A673 (cell line): ENCODE data around the gene STIL. TPM values are rescaled to one million over a fixed set of nuclear protein-coding genes. Genes with fewer than 3 reads are reported as not detected.
A peak's percentile ranks its signal among the peaks of the same experiment; 100 is the strongest.
"Not testable (repeated sequence)": the region's sequence is repeated elsewhere in the genome, so short reads cannot be mapped to it uniquely, and the experiment has no call there.

Experiments
- BruUV-seq: library from RNA; stranded (reverse); fragments of 400-500 nt; replicated peaks from 2 replicates; lab custom pipeline; 2021; lab: Mats Ljungman, UMichigan
- CTCF ChIA-PET: fragments of 300-600 bp; sonication (Branson Sonifier 250); formaldehyde crosslinking; loops from one replicate; lab custom pipeline; 2022; ENCODE audit warnings: antibody characterized with exemption; lab: Charles Lee
- POLR2A ChIA-PET: fragments of 300-600 bp; sonication (Branson Sonifier 250); formaldehyde crosslinking; loops from one replicate; lab custom pipeline; 2022; ENCODE audit warnings: antibody characterized with exemption; ENCODE audit not compliant: low non-redundant PET; lab: Charles Lee
- DNase-seq: peaks from one replicate; pipeline ENCODE4 v3.0.0-alpha.2; 2015; ENCODE audit warnings: low spot score
- H3K27ac ChIP-seq: fragments of 200-600 bp; sonication (generic); 2 replicates; pipeline ENCODE4 v1.5.1; 2016; ENCODE audit warnings: mixed run types, low read depth, mild to moderate bottlenecking, mixed read lengths, antibody characterized with exemption, low read length; ENCODE audit not compliant: poor library complexity, severe bottlenecking
- H3K27me3 ChIP-seq: fragments of 200-600 bp; sonication (generic); replicated peaks from 2 replicates; pipeline ENCODE4 v1.6.1; 2017; ENCODE audit warnings: mixed run types, low read depth, mild to moderate bottlenecking, mixed read lengths, antibody characterized with exemption, low read length; ENCODE audit not compliant: insufficient read depth, poor library complexity
- H3K36me3 ChIP-seq: fragments of 200-600 bp; sonication (generic); 2 replicates; pipeline ENCODE4 v1.6.1; 2016; ENCODE audit warnings: mixed run types, mild to moderate bottlenecking, mixed read lengths, antibody characterized with exemption, low read length; ENCODE audit not compliant: insufficient read depth, poor library complexity, severe bottlenecking
- H3K4me1 ChIP-seq: fragments of 200-600 bp; sonication (generic); 2 replicates; pipeline ENCODE4 v1.6.1; 2017; ENCODE audit warnings: mixed run types, mild to moderate bottlenecking, mixed read lengths, antibody characterized with exemption, low read length; ENCODE audit not compliant: insufficient read depth, poor library complexity, severe bottlenecking
- H3K4me3 ChIP-seq: fragments of 200-600 bp; sonication (generic); 2 replicates; pipeline ENCODE4 v1.5.1; 2016; ENCODE audit warnings: low read depth, mixed run types, mild to moderate bottlenecking, mixed read lengths, low read length; ENCODE audit not compliant: poor library complexity, severe bottlenecking
- H3K9me3 ChIP-seq: fragments of 200-600 bp; sonication (generic); 2 replicates; pipeline ENCODE4 v1.6.1; 2016; ENCODE audit warnings: mixed run types, low read depth, mild to moderate bottlenecking, mixed read lengths, antibody characterized with exemption, low read length; ENCODE audit not compliant: poor library complexity, severe bottlenecking
- EZH2 ChIP-seq: fragments of 200-600 bp; sonication (generic); IDR thresholded peaks from 2 replicates; pipeline ENCODE4 v1.6.1; 2017; ENCODE audit warnings: borderline replicate concordance, low read depth, mild to moderate bottlenecking, mixed read lengths, antibody characterized with exemption, low read length; ENCODE audit not compliant: poor library complexity, severe bottlenecking
- intact Hi-C: fragments of 100-400 bp; cut with micrococcal nuclease; formaldehyde crosslinking; loops from one replicate; pipeline ENCODE4 v1.10.0; 2022; ENCODE audit not compliant: unreplicated experiment
- total RNA-seq: library from RNA; stranded (reverse); gene quantifications from 2 replicates; pipeline ENCODE4 v1.2.3, GENCODE V29; 2021
- TF ChIP-seq, protein P1 (sequence below): fragments of 300-800, 200-600 bp; sonication (generic); conservative IDR thresholded peaks from 2 replicates; pipeline ENCODE4 v1.5.1; 2017; ENCODE audit warnings: low read depth, mild to moderate bottlenecking, antibody characterized with exemption, low read length, moderate library complexity, mixed read lengths

Gene STIL
- total RNA-seq, 1 experiment from 2014 or later = 43.4 TPM

DNA sequence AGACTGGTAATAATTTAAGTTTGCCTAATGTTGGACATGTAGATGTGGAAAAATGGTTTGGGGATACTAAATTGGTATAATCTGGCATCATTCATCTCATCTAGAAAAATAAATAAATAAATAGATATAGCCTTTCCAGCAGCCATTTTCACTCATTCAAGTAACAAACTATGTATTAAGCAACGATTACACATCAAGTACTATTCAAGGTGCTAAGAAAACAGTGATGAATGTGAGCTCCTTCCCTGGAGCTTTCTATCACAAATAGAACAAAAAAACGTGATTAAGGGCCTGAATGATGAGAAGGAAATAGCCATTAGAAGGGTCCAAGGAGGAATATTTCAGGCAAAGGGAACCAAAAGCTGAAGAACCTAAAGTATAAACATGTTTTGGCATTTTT is 37.1 kb downstream of the STIL start:
- BruUV-seq = no TSS peak
- Histone ChIP-seq H3K36me3 (peaks cover 57% of the 10 kb centered on the region), H3K4me1 (no peaks in the 10 kb centered on the region), H3K9me3 (no peaks in the 10 kb centered on the region), H3K27me3 (no peaks in the 10 kb centered on the region), H3K27ac (no peak overlapping the region), H3K4me3 (no peak overlapping the region)
- intact Hi-C loops = no loop called here
- TF ChIP-seq, protein P1, sequence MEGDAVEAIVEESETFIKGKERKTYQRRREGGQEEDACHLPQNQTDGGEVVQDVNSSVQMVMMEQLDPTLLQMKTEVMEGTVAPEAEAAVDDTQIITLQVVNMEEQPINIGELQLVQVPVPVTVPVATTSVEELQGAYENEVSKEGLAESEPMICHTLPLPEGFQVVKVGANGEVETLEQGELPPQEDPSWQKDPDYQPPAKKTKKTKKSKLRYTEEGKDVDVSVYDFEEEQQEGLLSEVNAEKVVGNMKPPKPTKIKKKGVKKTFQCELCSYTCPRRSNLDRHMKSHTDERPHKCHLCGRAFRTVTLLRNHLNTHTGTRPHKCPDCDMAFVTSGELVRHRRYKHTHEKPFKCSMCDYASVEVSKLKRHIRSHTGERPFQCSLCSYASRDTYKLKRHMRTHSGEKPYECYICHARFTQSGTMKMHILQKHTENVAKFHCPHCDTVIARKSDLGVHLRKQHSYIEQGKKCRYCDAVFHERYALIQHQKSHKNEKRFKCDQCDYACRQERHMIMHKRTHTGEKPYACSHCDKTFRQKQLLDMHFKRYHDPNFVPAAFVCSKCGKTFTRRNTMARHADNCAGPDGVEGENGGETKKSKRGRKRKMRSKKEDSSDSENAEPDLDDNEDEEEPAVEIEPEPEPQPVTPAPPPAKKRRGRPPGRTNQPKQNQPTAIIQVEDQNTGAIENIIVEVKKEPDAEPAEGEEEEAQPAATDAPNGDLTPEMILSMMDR = no peak
- no peak for TF ChIP-seq EZH2
- DNase-seq = no peak
- POLR2A ChIA-PET = no interaction called here
- CTCF ChIA-PET = no interaction called here

GRCh38 chr1:47275811-47276210 is 38.1 kb downstream of the STIL start:
- not testable (repeated sequence) for H3K27ac ChIP-seq

DNA sequence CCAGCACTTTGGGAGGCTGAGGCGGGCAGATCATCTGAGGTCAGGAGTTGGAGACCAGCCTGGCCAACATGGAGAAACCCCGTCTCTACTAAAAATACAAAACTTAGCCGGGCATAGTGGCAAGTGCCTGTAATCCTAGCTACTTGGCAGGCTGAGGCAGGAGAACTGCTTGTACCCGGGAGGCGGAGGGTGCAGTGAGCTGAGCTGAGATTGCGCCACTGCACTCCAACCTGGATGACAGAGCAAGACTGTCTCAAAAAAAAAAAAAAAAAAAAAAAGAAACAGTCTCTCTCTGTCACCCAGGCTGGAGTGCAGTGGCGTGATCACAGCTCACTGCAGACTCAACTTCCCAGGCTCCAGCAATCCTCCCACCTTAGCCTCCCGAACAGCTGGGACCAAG is 48.4 kb downstream of the STIL start:
- H3K27me3 ChIP-seq, H3K4me1 ChIP-seq, intact Hi-C loops, CTCF ChIA-PET, H3K4me3 ChIP-seq, H3K9me3 ChIP-seq, H3K27ac ChIP-seq, BruUV-seq, DNase-seq, POLR2A ChIA-PET: not testable (repeated sequence)
- H3K36me3 ChIP-seq = peaks cover 63% of the 10 kb centered on the region

More at GRCh38 chr1:47275811-47276210, 38.1 kb downstream of the STIL start:
- BruUV-seq, DNase-seq, H3K9me3 ChIP-seq, H3K4me1 ChIP-seq, H3K27me3 ChIP-seq, CTCF ChIA-PET, intact Hi-C loops, H3K4me3 ChIP-seq: not testable (repeated sequence)
- H3K36me3 ChIP-seq = peaks cover 57% of the 10 kb centered on the region
- POLR2A ChIA-PET = interaction anchor here (0.6 kb wide), 1 partner anchor 38 kb away, joined by 6 read pairs; no protein-coding TSS in a partner anchor

- intact Hi-C loops = loop anchor here (1.0 to 2.0 kb wide), 2 partner anchors 70 to 84 kb away; no protein-coding TSS in a partner anchor
- BruUV-seq = no TSS peak
- Histone ChIP-seq H3K27me3 (no peaks in the 10 kb centered on the region), H3K4me1 (no peaks in the 10 kb centered on the region), H3K4me3 (no peak overlapping the region), H3K36me3 (peaks cover 60% of the 10 kb centered on the region), H3K9me3 (no peaks in the 10 kb centered on the region), H3K27ac (no peak overlapping the region)
- ChIA-PET CTCF (interaction anchor here (0.8 to 1.4 kb wide), 2 partner anchors 73 to 84 kb away, joined by 3 to 8 read pairs; partner anchors contain the start of gene PDZK1IP1), POLR2A (no interaction called here)
- TF ChIP-seq EZH2 = no peak
- TF ChIP-seq, protein P1 = peak; percentile 64
- DNase-seq = peak; percentile 59
Observed at GRCh38 chr1:47262787-47263413, 51.0 kb downstream of the STIL start.
